ENCODE data around the gene VTI1A. TPM values are rescaled to one million over a fixed set of nuclear protein-coding genes. Genes with fewer than 3 reads are reported as not detected.

Gene VTI1A
- total RNA-seq, 2 donors from 2014 or later, result 21.0 to 29.6 TPM

GRCh38 chr10:112519133-112519761 is 72.2 kb downstream of the VTI1A start:
- no peak for TF ChIP-seq CTCF (IDR thresholded peaks at IDR 0.05)
- no peaks in the 10 kb centered on the region for H3K27me3 ChIP-seq
- no peak for DNase-seq (ENCODE audit: low spot score)
- H3K4me1 ChIP-seq, result no peaks in the 10 kb centered on the region
- no peak overlapping the region for H3K27ac ChIP-seq
- H3K36me3 ChIP-seq, result no peaks in the 10 kb centered on the region
- no peak overlapping the region for H3K4me3 ChIP-seq
- H3K9me3 ChIP-seq, result no peaks in the 10 kb centered on the region

GRCh38 chr10:112520914-112521313 is 73.9 kb downstream of the VTI1A start:
- Histone ChIP-seq H3K4me1 (no peaks in the 10 kb centered on the region), H3K27ac (no peak overlapping the region), H3K4me3 (no peak overlapping the region), H3K36me3 (no peaks in the 10 kb centered on the region), H3K27me3 (no peaks in the 10 kb centered on the region), H3K9me3 (no peaks in the 10 kb centered on the region)
- TF ChIP-seq CTCF (IDR thresholded peaks at IDR 0.05), result no peak
- no peak for DNase-seq (ENCODE audit: low spot score)

- H3K27me3 ChIP-seq, result no peaks in the 10 kb centered on the region
- no peaks in the 10 kb centered on the region for H3K4me1 ChIP-seq
- H3K9me3 ChIP-seq, result no peaks in the 10 kb centered on the region
- H3K4me3 ChIP-seq, result no peak overlapping the region
- no peak for DNase-seq (ENCODE audit: low spot score)
- no peak for TF ChIP-seq CTCF (IDR thresholded peaks at IDR 0.05)
- H3K36me3 ChIP-seq, result no peaks in the 10 kb centered on the region
- H3K27ac ChIP-seq, result no peak overlapping the region
These were observed 77.6 kb downstream of the VTI1A start for GRCh38 chr10:112524641-112525040.

GRCh38 chr10:112525200-112525599 is 78.2 kb downstream of the VTI1A start:
- TF ChIP-seq CTCF (IDR thresholded peaks at IDR 0.05), result no peak
- no peaks in the 10 kb centered on the region for H3K27me3 ChIP-seq
- no peak for DNase-seq (ENCODE audit: low spot score)

GRCh38 chr10:112526139-112526538 is 79.1 kb downstream of the VTI1A start:
- no peaks in the 10 kb centered on the region for H3K36me3 ChIP-seq
- TF ChIP-seq CTCF (IDR thresholded peaks at IDR 0.05), result no peak
- no peak overlapping the region for H3K27ac ChIP-seq
- no peaks in the 10 kb centered on the region for H3K4me1 ChIP-seq
- DNase-seq (ENCODE audit: low spot score), result no peak
- H3K9me3 ChIP-seq, result no peaks in the 10 kb centered on the region
- H3K4me3 ChIP-seq, result no peak overlapping the region
- H3K27me3 ChIP-seq, result no peaks in the 10 kb centered on the region

More at GRCh38 chr10:112525200-112525599, 78.2 kb downstream of the VTI1A start:
- no peak overlapping the region for H3K27ac ChIP-seq
- H3K4me3 ChIP-seq, result no peak overlapping the region
- H3K36me3 ChIP-seq, result no peaks in the 10 kb centered on the region
- no peaks in the 10 kb centered on the region for H3K9me3 ChIP-seq
- H3K4me1 ChIP-seq, result no peaks in the 10 kb centered on the region

GRCh38 chr10:112526906-112527305 is 79.9 kb downstream of the VTI1A start:
- no peaks in the 10 kb centered on the region for H3K9me3 ChIP-seq
- no peaks in the 10 kb centered on the region for H3K4me1 ChIP-seq
- no peaks in the 10 kb centered on the region for H3K27me3 ChIP-seq
- H3K4me3 ChIP-seq, result no peak overlapping the region
- H3K36me3 ChIP-seq, result no peaks in the 10 kb centered on the region
- no peak overlapping the region for H3K27ac ChIP-seq
- DNase-seq (ENCODE audit: low spot score), result no peak
- TF ChIP-seq CTCF (IDR thresholded peaks at IDR 0.05), result no peak

Data from right atrium auricular region (tissue), 2 donors.